Loucy (cell line): ENCODE results near the gene APOO.

ENCODE experiments used
- H2AFZ ChIP-seq: fragments of 200-600 bp; sonication (generic); 2 replicates; pipeline ENCODE4 v1.6.0; 2016; ENCODE audit warnings: antibody characterized with exemption, mild to moderate bottlenecking, low read length, moderate library complexity
- H3F3A ChIP-seq: fragments of 200-600 bp; 2 replicates; pipeline ENCODE4 v1.6.0; 2016; ENCODE audit warnings: antibody characterized with exemption, low read depth, mild to moderate bottlenecking
- H3K27me3 ChIP-seq: fragments of 200-600 bp; sonication (generic); 2 replicates; pipeline ENCODE4 v1.6.1; 2014; ENCODE audit warnings: low read length, mild to moderate bottlenecking; ENCODE audit not compliant: insufficient read depth, poor library complexity, severe bottlenecking
- H3K36me3 ChIP-seq: fragments of 200-600 bp; sonication (generic); 2 replicates; pipeline ENCODE4 v1.6.1; 2016; ENCODE audit warnings: low read length; ENCODE audit not compliant: insufficient read depth
- H3K4me1 ChIP-seq: fragments of 200-600 bp; sonication (generic); 2 replicates; pipeline ENCODE4 v1.5.1; 2014; ENCODE audit warnings: low read length, mild to moderate bottlenecking; ENCODE audit not compliant: insufficient read depth, poor library complexity, severe bottlenecking
- H3K4me2 ChIP-seq: fragments of 200-600 bp; sonication (generic); 2 replicates; pipeline ENCODE4 v1.6.0; 2014; ENCODE audit warnings: antibody characterized with exemption, low read length, low read depth, mild to moderate bottlenecking; ENCODE audit not compliant: poor library complexity, severe bottlenecking
- H3K4me3 ChIP-seq: fragments of 200-600 bp; sonication (generic); 2 replicates; pipeline ENCODE4 v1.5.1; 2014; ENCODE audit warnings: low read length, mild to moderate bottlenecking, mixed read lengths; ENCODE audit not compliant: poor library complexity, severe bottlenecking
- H3K79me2 ChIP-seq: fragments of 200-600 bp; sonication (generic); 2 replicates; pipeline ENCODE4 v1.6.1; 2014; ENCODE audit warnings: low read length; ENCODE audit not compliant: insufficient read depth
- H3K9ac ChIP-seq: fragments of 200-600 bp; sonication (generic); 2 replicates; pipeline ENCODE4 v1.6.0; 2014; ENCODE audit warnings: mild to moderate bottlenecking, low read depth, low read length, moderate library complexity; ENCODE audit not compliant: poor library complexity, severe bottlenecking
- H3K9me2 ChIP-seq: fragments of 200-600 bp; sonication (generic); replicated peaks from 2 replicates; pipeline ENCODE4 v1.6.1; 2016; ENCODE audit warnings: low read depth, low read length, mixed read lengths
- H3K9me3 ChIP-seq: fragments of 200-600 bp; sonication (generic); 2 replicates; pipeline ENCODE4 v1.6.1; 2014; ENCODE audit warnings: mild to moderate bottlenecking, antibody characterized with exemption, low read length, low read depth; ENCODE audit not compliant: insufficient read depth
- H4K20me1 ChIP-seq: fragments of 200-600 bp; sonication (generic); 2 replicates; pipeline ENCODE4 v1.6.0; 2014; ENCODE audit warnings: antibody characterized with exemption, low read length, mild to moderate bottlenecking; ENCODE audit not compliant: insufficient read depth, poor library complexity, severe bottlenecking
- EZH2phosphoT487 ChIP-seq: fragments of 200-600 bp; IDR thresholded peaks from 2 replicates; pipeline ENCODE4 v1.6.1; 2018; ENCODE audit warnings: antibody characterized with exemption, mild to moderate bottlenecking, moderate library complexity, borderline replicate concordance
- TF ChIP-seq, protein P1 (sequence below): fragments of 200-600 bp; sonication (generic); conservative IDR thresholded peaks from 2 replicates; pipeline ENCODE4 v1.5.1; 2014; ENCODE audit warnings: mild to moderate bottlenecking, antibody characterized with exemption, low read length

The APOO gene

DNA sequence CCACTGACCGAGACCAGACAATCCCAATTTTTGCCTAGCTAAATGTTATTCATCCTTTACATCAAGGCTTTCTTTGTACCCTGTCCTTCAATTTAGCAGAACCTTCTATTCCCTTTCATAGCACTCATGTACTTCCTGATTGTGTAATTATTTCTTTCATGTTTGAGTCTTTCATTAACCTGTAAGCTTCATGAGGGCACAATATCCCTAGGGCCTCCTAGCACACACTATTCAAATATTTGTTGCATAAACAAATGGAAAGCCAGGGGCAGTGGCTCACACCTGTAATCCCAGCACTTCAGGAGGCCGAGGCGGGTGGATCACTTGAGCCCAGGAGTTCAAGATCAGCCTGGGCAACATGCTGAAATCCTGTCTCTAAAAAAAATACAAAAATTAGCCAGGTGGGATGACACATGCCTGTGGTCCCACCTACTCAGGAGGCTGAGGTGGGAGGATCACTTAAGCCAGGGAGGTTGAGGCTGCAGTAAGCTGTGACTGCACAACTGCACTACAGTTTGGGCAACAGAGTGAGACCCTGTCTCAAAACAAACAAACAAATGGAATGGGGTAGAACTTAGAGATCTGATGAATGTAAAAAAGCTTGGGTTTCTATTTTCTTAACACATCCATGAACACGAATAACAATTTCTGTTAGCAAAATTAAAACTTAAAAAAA, 65.8 kb downstream of the APOO start:
- no peaks in the 10 kb centered on the region for H3K9me3 ChIP-seq
- no peak overlapping the region for H3K4me3 ChIP-seq
- no peak overlapping the region for H3K4me2 ChIP-seq
- no peaks in the 10 kb centered on the region for H3F3A ChIP-seq
- H3K9ac ChIP-seq, result no peak overlapping the region
- H3K79me2 ChIP-seq, result no peaks in the 10 kb centered on the region
- no peak overlapping the region for H2AFZ ChIP-seq
- no peaks in the 10 kb centered on the region for H3K4me1 ChIP-seq
- H3K9me2 ChIP-seq, result no peaks in the 10 kb centered on the region
- no peak for TF ChIP-seq EZH2phosphoT487
- TF ChIP-seq, protein P1, sequence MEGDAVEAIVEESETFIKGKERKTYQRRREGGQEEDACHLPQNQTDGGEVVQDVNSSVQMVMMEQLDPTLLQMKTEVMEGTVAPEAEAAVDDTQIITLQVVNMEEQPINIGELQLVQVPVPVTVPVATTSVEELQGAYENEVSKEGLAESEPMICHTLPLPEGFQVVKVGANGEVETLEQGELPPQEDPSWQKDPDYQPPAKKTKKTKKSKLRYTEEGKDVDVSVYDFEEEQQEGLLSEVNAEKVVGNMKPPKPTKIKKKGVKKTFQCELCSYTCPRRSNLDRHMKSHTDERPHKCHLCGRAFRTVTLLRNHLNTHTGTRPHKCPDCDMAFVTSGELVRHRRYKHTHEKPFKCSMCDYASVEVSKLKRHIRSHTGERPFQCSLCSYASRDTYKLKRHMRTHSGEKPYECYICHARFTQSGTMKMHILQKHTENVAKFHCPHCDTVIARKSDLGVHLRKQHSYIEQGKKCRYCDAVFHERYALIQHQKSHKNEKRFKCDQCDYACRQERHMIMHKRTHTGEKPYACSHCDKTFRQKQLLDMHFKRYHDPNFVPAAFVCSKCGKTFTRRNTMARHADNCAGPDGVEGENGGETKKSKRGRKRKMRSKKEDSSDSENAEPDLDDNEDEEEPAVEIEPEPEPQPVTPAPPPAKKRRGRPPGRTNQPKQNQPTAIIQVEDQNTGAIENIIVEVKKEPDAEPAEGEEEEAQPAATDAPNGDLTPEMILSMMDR, result no peak
- H3K36me3 ChIP-seq, result no peaks in the 10 kb centered on the region
- H3K27me3 ChIP-seq, result no peaks in the 10 kb centered on the region
- no peaks in the 10 kb centered on the region for H4K20me1 ChIP-seq

DNA sequence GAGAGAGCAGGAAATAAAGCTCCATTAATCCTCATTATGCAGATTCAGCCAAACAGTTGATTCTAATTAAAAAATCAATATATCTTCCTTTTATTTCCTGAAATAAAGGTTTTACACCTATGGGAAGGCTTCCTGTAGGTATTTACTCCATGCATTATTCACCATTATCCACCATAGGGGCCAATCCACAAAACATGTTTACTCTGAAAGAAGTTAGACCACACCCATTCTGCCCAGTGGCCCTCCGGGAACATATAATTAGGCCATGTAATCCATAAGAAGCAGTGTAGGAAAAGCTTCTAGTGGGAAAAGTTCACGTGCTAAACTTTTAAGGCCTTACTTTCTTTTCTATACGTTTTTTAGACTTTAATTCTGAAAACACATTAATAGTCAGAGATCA, 67.1 kb downstream of the APOO start:
- Histone ChIP-seq H2AFZ (no peak overlapping the region), H3K4me3 (no peak overlapping the region), H3K4me2 (no peak overlapping the region), H3K9ac (no peak overlapping the region), H3F3A (no peaks in the 10 kb centered on the region), H3K9me3 (no peaks in the 10 kb centered on the region), H3K79me2 (no peaks in the 10 kb centered on the region), H3K4me1 (no peaks in the 10 kb centered on the region), H3K27me3 (no peaks in the 10 kb centered on the region), H4K20me1 (no peaks in the 10 kb centered on the region), H3K9me2 (no peaks in the 10 kb centered on the region), H3K36me3 (no peaks in the 10 kb centered on the region)
- TF ChIP-seq, protein P1, result no peak
- no peak for TF ChIP-seq EZH2phosphoT487

DNA sequence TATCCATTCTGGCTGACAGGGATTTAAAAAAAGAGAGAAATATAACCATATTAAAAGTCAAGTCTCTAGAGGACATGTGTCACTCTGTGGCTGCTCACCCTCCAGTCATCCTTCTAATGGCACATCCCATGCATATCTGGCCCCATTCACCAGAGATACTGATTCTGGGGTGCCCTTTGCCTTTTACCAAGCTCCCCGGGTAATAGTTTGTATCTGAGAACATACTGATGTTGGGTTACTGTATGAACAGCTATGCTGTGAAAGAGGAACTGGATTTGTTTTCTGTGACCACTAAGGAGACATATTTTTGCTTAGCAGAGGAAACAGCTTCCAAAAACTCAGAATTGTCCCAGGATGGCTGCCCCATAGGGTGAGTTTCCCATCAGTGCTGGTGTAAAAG, 68.8 kb downstream of the APOO start:
- H3F3A ChIP-seq, result no peaks in the 10 kb centered on the region
- no peak for TF ChIP-seq EZH2phosphoT487
- TF ChIP-seq, protein P1, result no peak
- H2AFZ ChIP-seq, result no peak overlapping the region
- no peaks in the 10 kb centered on the region for H4K20me1 ChIP-seq
- H3K9ac ChIP-seq, result no peak overlapping the region
- H3K27me3 ChIP-seq, result no peaks in the 10 kb centered on the region
- H3K4me3 ChIP-seq, result no peak overlapping the region
- H3K36me3 ChIP-seq, result no peaks in the 10 kb centered on the region
- no peaks in the 10 kb centered on the region for H3K9me3 ChIP-seq
- no peak overlapping the region for H3K4me2 ChIP-seq
- no peaks in the 10 kb centered on the region for H3K79me2 ChIP-seq
- H3K9me2 ChIP-seq, result no peaks in the 10 kb centered on the region
- no peaks in the 10 kb centered on the region for H3K4me1 ChIP-seq
